Tibial artery (tissue), 4 donors: Measurements from ENCODE around the gene GRPEL2.
"Not testable (repeated sequence)": the region's sequence is repeated elsewhere in the genome, so short reads cannot be mapped to it uniquely, and the experiment has no call there.

ENCODE experiments used
- DNase-seq, 2 donors: peaks; one replicate each; pipeline ENCODE4 v3.0.0-alpha.2; 2019
- H3K27ac ChIP-seq, 2 donors: fragments of 200-600 bp; sonication (generic) in 1 of 2; 1 replicate in 1 of 2; 2 replicates in 1 of 2; pipeline ENCODE4 v1.5.1; 2018 to 2019; ENCODE audit warnings: mild to moderate bottlenecking in 1 of 2
- H3K27me3 ChIP-seq, 2 donors: fragments of 200-600 bp; sonication (generic) in 1 of 2; one replicate each; pipeline versions ENCODE4 v1.5.1 to v1.6.0; 2016 to 2019
- H3K36me3 ChIP-seq, 3 donors: fragments of 200-600 bp; sonication (generic) in 2 of 3; one replicate each; pipeline ENCODE4 v1.5.1; 2016 to 2019; ENCODE audit warnings: mild to moderate bottlenecking in 2 of 3
- H3K4me1 ChIP-seq, 4 donors: fragments of 200-600 bp; sonication (generic) in 2 of 4; 1 replicate in 3 of 4; 2 replicates in 1 of 4; pipeline ENCODE4 v1.5.1; 2016 to 2019
- H3K4me3 ChIP-seq, 2 donors: fragments of 200-600 bp; sonication (generic) in 1 of 2; 1 replicate in 1 of 2; 2 replicates in 1 of 2; pipeline ENCODE4 v1.5.1; 2018 to 2019; ENCODE audit warnings: mild to moderate bottlenecking in 2 of 2
- H3K9me3 ChIP-seq, 3 donors: fragments of 200-600 bp; sonication (generic) in 1 of 3; one replicate each; pipeline ENCODE4 v1.5.1; 2016 to 2019
- CTCF ChIP-seq, 2 experiments: fragments of 200-600 bp in 1 of 2; fragments of 450-650 bp in 1 of 2; IDR thresholded peaks; one replicate each; pipeline ENCODE4 v1.5.1; 2017 to 2019; ENCODE audit warnings: antibody characterized with exemption in 2 of 2, mild to moderate bottlenecking in 1 of 2, moderate library complexity in 1 of 2
- intact Hi-C: fragments of 100-400 bp; cut with DNase I; formaldehyde crosslinking; loops from one replicate; pipeline ENCODE4 v1.15.0; 2023; ENCODE audit warnings: low total_unique reads

GRPEL2 gene

GRCh38 chr5:149386166-149386565 is 40.9 kb downstream of the GRPEL2 start:
- DNase-seq = peak in 1 of 2 donors; percentile 59
- no peaks in the 10 kb centered on the region for H3K27me3 ChIP-seq
- no peaks in the 10 kb centered on the region for H3K36me3 ChIP-seq
- H3K9me3 ChIP-seq = no peaks in the 10 kb centered on the region
- TF ChIP-seq CTCF (IDR thresholded peaks at IDR 0.05) = no peak
- H3K4me3 ChIP-seq = no peak overlapping the region
- H3K4me1 ChIP-seq = peaks cover 0 to 99% (median 72%) of the 10 kb centered on the region in 4 donors
- intact Hi-C loops = no loop called here
- peak overlapping the region; percentile 93 for H3K27ac ChIP-seq

- H3K27ac ChIP-seq = peak overlapping the region; percentile 93
- TF ChIP-seq CTCF (IDR thresholded peaks at IDR 0.05) = no peak
- no peak for DNase-seq
- H3K36me3 ChIP-seq = no peaks in the 10 kb centered on the region
- intact Hi-C loops = no loop called here
- H3K4me3 ChIP-seq = peak overlapping the region in 1 of 2 donors; percentile 3
- H3K9me3 ChIP-seq = no peaks in the 10 kb centered on the region
- no peaks in the 10 kb centered on the region for H3K27me3 ChIP-seq
- peaks cover 0 to 99% (median 64%) of the 10 kb centered on the region in 4 donors for H3K4me1 ChIP-seq
Measured at GRCh38 chr5:149387081-149387631, 41.9 kb downstream of the GRPEL2 start.

- DNase-seq = no peak
- Histone ChIP-seq H3K4me1 (peaks cover 0 to 90% (median 56%) of the 10 kb centered on the region in 4 donors), H3K27me3 (no peaks in the 10 kb centered on the region), H3K4me3 (no peak overlapping the region), H3K36me3 (no peaks in the 10 kb centered on the region), H3K27ac (peak overlapping the region; percentile 93), H3K9me3 (no peaks in the 10 kb centered on the region)
- TF ChIP-seq CTCF (IDR thresholded peaks at IDR 0.05) = no peak
- intact Hi-C loops = no loop called here
Measured at GRCh38 chr5:149387982-149388381, 42.7 kb downstream of the GRPEL2 start.

- TF ChIP-seq CTCF (IDR thresholded peaks at IDR 0.05) = no peak
- H3K4me1 ChIP-seq = peaks cover 0 to 84% (median 51%) of the 10 kb centered on the region in 4 donors
- H3K36me3 ChIP-seq = no peaks in the 10 kb centered on the region
- DNase-seq = no peak
- no peaks in the 10 kb centered on the region for H3K9me3 ChIP-seq
- peak overlapping the region; percentile 93 for H3K27ac ChIP-seq
- no peak overlapping the region for H3K4me3 ChIP-seq
- no peaks in the 10 kb centered on the region for H3K27me3 ChIP-seq
- intact Hi-C loops = no loop called here
Measured at GRCh38 chr5:149388498-149389190, 43.3 kb downstream of the GRPEL2 start.

GRCh38 chr5:149389552-149390495 is 44.5 kb downstream of the GRPEL2 start:
- Histone ChIP-seq H3K4me3 (no peak overlapping the region), H3K36me3 (no peaks in the 10 kb centered on the region), H3K27ac (peak overlapping the region; percentile 93), H3K4me1 (peaks cover 0 to 72% (median 41%) of the 10 kb centered on the region in 4 donors), H3K9me3 (no peaks in the 10 kb centered on the region), H3K27me3 (no peaks in the 10 kb centered on the region)
- TF ChIP-seq CTCF (IDR thresholded peaks at IDR 0.05) = no peak
- intact Hi-C loops = no loop called here
- DNase-seq = no peak

- Histone ChIP-seq H3K4me1 (peaks cover 0 to 60% (median 32%) of the 10 kb centered on the region in 4 donors), H3K27ac (peak overlapping the region; percentile 93)
- H3K27me3 ChIP-seq, DNase-seq, intact Hi-C loops, H3K9me3 ChIP-seq, H3K4me3 ChIP-seq, H3K36me3 ChIP-seq: not testable (repeated sequence)
Measured at GRCh38 chr5:149391076-149391475, 45.8 kb downstream of the GRPEL2 start.
